ENCODE data around the gene STK32B.

Gene STK32B

GRCh38 chr4:5114950-5115349 lies 63.7 kb downstream of the STK32B start:
- Histone ChIP-seq H3K9ac (no peak overlapping the region), H3K27ac (no peak overlapping the region), H3K36me3 (ENCODE audit: control insufficient read depth, insufficient read depth, low read length) (no peaks in the 10 kb centered on the region), H3K4me3 (ENCODE audit: low read depth, low read length) (no peak overlapping the region), H3K9me3 (ENCODE audit: control insufficient read depth, low read length) (no peaks in the 10 kb centered on the region), H3K79me2 (no peaks in the 10 kb centered on the region), H3K4me1 (no peaks in the 10 kb centered on the region), H2AFZ (no peak overlapping the region), H3K27me3 (ENCODE audit: control insufficient read depth, insufficient read depth, low read length) (no peaks in the 10 kb centered on the region), H3K4me2 (ENCODE audit: low read length) (no peak overlapping the region)
- TF ChIP-seq, protein P1, sequence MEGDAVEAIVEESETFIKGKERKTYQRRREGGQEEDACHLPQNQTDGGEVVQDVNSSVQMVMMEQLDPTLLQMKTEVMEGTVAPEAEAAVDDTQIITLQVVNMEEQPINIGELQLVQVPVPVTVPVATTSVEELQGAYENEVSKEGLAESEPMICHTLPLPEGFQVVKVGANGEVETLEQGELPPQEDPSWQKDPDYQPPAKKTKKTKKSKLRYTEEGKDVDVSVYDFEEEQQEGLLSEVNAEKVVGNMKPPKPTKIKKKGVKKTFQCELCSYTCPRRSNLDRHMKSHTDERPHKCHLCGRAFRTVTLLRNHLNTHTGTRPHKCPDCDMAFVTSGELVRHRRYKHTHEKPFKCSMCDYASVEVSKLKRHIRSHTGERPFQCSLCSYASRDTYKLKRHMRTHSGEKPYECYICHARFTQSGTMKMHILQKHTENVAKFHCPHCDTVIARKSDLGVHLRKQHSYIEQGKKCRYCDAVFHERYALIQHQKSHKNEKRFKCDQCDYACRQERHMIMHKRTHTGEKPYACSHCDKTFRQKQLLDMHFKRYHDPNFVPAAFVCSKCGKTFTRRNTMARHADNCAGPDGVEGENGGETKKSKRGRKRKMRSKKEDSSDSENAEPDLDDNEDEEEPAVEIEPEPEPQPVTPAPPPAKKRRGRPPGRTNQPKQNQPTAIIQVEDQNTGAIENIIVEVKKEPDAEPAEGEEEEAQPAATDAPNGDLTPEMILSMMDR (IDR thresholded peaks at IDR 0.05) = no peak

DNA sequence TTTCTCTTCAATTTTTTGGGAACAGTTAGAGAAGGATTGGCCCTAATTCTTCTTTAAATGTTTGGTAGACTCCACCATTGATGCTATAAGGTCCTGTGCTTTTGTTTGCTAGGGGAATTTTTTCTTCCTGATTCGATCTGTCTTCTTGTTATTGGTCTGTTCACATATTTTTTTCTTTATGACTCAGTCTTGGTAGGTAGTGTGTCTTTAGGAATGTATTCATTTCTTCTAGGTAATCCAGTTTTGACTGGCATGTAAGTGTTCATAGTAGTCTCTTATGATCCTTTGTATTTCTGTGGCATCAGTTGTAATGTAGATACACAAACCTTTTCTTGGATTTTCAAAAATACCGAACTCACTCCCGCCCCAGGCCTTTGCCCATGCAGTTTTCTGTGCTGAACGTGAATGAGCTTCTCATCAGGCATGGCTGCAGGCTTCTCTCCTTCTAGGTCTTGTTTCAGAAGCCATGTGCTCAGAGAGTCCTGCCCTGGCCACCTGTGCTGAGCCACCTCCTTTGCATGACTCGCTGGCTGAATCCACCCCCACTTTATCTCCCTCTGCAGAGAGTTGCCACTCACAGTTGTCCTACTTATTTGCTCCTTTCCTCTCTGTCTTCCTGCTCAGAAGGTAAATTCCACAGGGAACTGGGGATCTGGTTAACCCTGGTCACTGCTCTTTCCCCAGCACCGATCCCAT lies 67.0 kb downstream of the STK32B start:
- no peak overlapping the region for H3K9ac ChIP-seq
- TF ChIP-seq, protein P1 (IDR thresholded peaks at IDR 0.05) = no peak
- H3K27me3 ChIP-seq (ENCODE audit: control insufficient read depth, insufficient read depth, low read length) = no peaks in the 10 kb centered on the region
- no peaks in the 10 kb centered on the region for H3K4me1 ChIP-seq
- H2AFZ ChIP-seq = no peak overlapping the region
- H3K36me3 ChIP-seq (ENCODE audit: control insufficient read depth, insufficient read depth, low read length) = no peaks in the 10 kb centered on the region
- no peaks in the 10 kb centered on the region for H3K79me2 ChIP-seq
- no peaks in the 10 kb centered on the region for H3K9me3 ChIP-seq (ENCODE audit: control insufficient read depth, low read length)
- H3K4me3 ChIP-seq (ENCODE audit: low read depth, low read length) = no peak overlapping the region
- no peak overlapping the region for H3K27ac ChIP-seq
- H3K4me2 ChIP-seq (ENCODE audit: low read length) = no peak overlapping the region

- no peaks in the 10 kb centered on the region for H3K9me3 ChIP-seq (ENCODE audit: control insufficient read depth, low read length)
- H3K4me3 ChIP-seq (ENCODE audit: low read depth, low read length) = no peak overlapping the region
- H3K79me2 ChIP-seq = no peaks in the 10 kb centered on the region
- no peak overlapping the region for H3K27ac ChIP-seq
- H3K4me2 ChIP-seq (ENCODE audit: low read length) = no peak overlapping the region
- H3K36me3 ChIP-seq (ENCODE audit: control insufficient read depth, insufficient read depth, low read length) = no peaks in the 10 kb centered on the region
- no peaks in the 10 kb centered on the region for H3K4me1 ChIP-seq
- H3K27me3 ChIP-seq (ENCODE audit: control insufficient read depth, insufficient read depth, low read length) = no peaks in the 10 kb centered on the region
- TF ChIP-seq, protein P1 (IDR thresholded peaks at IDR 0.05) = no peak
- no peak overlapping the region for H2AFZ ChIP-seq
- H3K9ac ChIP-seq = no peak overlapping the region
These were observed 67.9 kb downstream of the STK32B start for GRCh38 chr4:5118994-5119835.

DNA sequence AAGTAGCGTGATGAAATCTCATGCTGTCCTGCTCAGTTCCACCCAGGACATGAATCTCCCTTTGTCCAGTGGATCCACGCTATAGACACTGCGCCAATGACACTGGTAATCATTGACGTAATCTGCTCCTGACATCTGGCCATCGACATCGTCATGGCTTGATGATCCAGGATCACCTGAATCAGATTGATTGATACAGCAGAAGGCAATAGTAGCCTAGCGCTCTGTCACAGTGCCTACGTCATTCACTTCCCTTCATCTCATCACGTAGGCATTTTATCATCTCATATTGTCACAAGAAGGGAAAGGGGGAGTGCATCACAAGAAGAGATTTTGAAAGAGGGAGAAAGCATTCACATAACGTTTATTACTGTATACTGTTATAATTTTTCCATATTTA lies 68.8 kb downstream of the STK32B start:
- no peaks in the 10 kb centered on the region for H3K27me3 ChIP-seq (ENCODE audit: control insufficient read depth, insufficient read depth, low read length)
- TF ChIP-seq, protein P1 (IDR thresholded peaks at IDR 0.05) = no peak
- no peak overlapping the region for H3K4me2 ChIP-seq (ENCODE audit: low read length)
- H3K79me2 ChIP-seq = no peaks in the 10 kb centered on the region
- no peak overlapping the region for H3K27ac ChIP-seq
- H3K4me1 ChIP-seq = no peaks in the 10 kb centered on the region
- H2AFZ ChIP-seq = no peak overlapping the region
- H3K9me3 ChIP-seq (ENCODE audit: control insufficient read depth, low read length) = no peaks in the 10 kb centered on the region
- no peak overlapping the region for H3K9ac ChIP-seq
- H3K4me3 ChIP-seq (ENCODE audit: low read depth, low read length) = no peak overlapping the region
- no peaks in the 10 kb centered on the region for H3K36me3 ChIP-seq (ENCODE audit: control insufficient read depth, insufficient read depth, low read length)
